C4-2B (cell line): Measurements from ENCODE around the gene PLEKHH3.
A peak's percentile ranks its signal among the peaks of the same experiment; 100 is the strongest.

Experiments used
- H3K27ac ChIP-seq: fragments of 450-650 bp; 2 replicates; pipeline ENCODE4 v1.5.1; 2017
- CTCF ChIP-seq: fragments of 450-650 bp; conservative IDR thresholded peaks from 2 replicates; pipeline ENCODE4 v1.5.1; 2017; ENCODE audit warnings: mild to moderate bottlenecking
- ZFX ChIP-seq: fragments of 450-650 bp; IDR thresholded peaks from 2 replicates; pipeline ENCODE4 v1.6.1; 2017

Gene PLEKHH3

GRCh38 chr17:42676424-42677011 is at the start of gene PLEKHH3:
TSS of gene PLEKHH3 (minus strand) at chr17:42676994. CDS start at chr17:42676563, 431 bp downstream.
- peak within 1 kb of the TSS; percentile 96 for H3K27ac ChIP-seq
- 0 out of 2 replicates have a peak, but pooled peaks have one; percentile 25 for TF ChIP-seq ZFX
- TF ChIP-seq CTCF = peak; percentile 23

GRCh38 chr17:42725143-42725542 is 48.3 kb upstream of the PLEKHH3 start:
- no peak overlapping the region for H3K27ac ChIP-seq
- TF ChIP-seq ZFX (no peak), CTCF (no peak)

- TF ChIP-seq CTCF = no peak
- TF ChIP-seq ZFX = no peak
- no peak overlapping the region for H3K27ac ChIP-seq
Observed at GRCh38 chr17:42723636-42724035, 46.8 kb upstream of the PLEKHH3 start.

- H3K27ac ChIP-seq = no peak overlapping the region
- TF ChIP-seq CTCF (peak; percentile 87), ZFX (no peak)
Observed at GRCh38 chr17:42720996-42721583, 44.3 kb upstream of the PLEKHH3 start.

GRCh38 chr17:42709561-42709960 is 32.8 kb upstream of the PLEKHH3 start:
- H3K27ac ChIP-seq = no peak overlapping the region
- TF ChIP-seq CTCF = no peak
- TF ChIP-seq ZFX = no peak

- H3K27ac ChIP-seq = no peak overlapping the region
- no peak for TF ChIP-seq ZFX
Observed at GRCh38 chr17:42708588-42708987, 31.8 kb upstream of the PLEKHH3 start.

- H3K27ac ChIP-seq = no peak overlapping the region
- TF ChIP-seq ZFX = no peak
- TF ChIP-seq CTCF = no peak
Observed at GRCh38 chr17:42706732-42707131, 29.9 kb upstream of the PLEKHH3 start.
